Ovary (tissue), 3 donors: ENCODE results near the gene RTP3.

Experiments used
- CTCF ChIP-seq, 3 donors: fragments of 450-650 bp in 2 of 3; fragments of 200-600 bp in 1 of 3; IDR thresholded peaks; one replicate each; pipeline versions ENCODE4 v1.5.1 to v1.8.0; 2016 to 2022; ENCODE audit warnings: antibody characterized with exemption in 3 of 3, mild to moderate bottlenecking in 1 of 3
- POLR2A ChIP-seq: fragments of 450-650 bp; IDR thresholded peaks from one replicate; pipeline ENCODE4 v1.6.1; 2017; ENCODE audit warnings: antibody characterized with exemption, mild to moderate bottlenecking, moderate library complexity
- donor health status: DM: no; HTN: no; CAD: no.

- no peak for TF ChIP-seq POLR2A
- TF ChIP-seq CTCF (IDR thresholded peaks at IDR 0.05): no peak
Measured at GRCh38 chr3:46497556-46498265, at the start of gene RTP3.
